ENCODE data around the gene CCN5.

Gene CCN5

DNA sequence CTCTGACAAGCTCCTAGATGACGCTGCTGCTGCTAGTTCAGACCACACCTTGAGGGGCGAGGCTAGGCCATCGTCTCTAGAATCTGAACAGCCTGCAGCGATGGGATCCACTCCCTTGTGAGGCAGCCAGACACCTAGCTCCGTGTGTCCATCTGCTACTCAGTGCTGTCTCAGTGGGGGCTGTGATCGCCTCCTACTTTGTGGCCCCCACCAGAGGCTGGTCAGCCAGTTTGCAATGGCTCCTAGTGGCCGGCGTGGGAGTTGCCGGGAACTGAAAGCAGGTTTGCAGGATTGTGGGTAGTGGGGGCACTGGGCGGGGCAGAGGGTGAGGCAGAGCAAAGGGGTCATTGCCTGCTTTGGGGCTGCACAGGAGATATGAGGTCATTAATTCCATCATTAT, 2.8 kb downstream of the CCN5 start:
- DNase-seq: no peak

DNA sequence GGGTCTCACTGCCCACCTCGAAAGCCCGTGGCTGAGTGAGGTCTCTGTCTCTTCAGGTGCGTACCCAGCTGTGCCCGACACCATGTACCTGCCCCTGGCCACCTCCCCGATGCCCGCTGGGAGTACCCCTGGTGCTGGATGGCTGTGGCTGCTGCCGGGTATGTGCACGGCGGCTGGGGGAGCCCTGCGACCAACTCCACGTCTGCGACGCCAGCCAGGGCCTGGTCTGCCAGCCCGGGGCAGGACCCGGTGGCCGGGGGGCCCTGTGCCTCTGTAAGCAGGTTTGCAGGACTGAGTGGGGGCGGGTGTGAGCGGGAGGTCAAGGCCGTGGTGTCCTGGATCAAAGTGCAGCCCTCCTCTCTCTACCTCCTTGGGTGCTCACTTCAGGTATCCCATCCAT, 4.7 kb downstream of the CCN5 start:
- DNase-seq: no peak

DNA sequence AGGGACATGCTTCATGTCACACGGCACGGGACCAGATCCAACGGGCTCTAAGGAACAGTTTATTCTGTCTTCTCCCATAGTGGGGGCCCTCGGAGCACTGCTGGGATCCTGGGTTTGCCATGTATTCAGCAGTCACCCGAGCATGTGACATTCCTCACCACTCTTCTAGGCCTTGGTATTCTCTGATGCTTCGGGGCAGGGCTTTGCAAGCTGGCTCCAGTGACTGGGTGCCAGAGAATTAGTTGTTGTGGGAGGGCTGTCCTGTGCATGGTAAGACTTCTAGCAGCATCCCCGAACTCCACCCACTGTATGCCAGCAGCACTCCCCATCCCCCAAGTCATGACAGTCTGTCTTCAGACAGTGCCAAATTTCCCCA, 5.4 kb downstream of the CCN5 start:
- DNase-seq: no peak

DNA sequence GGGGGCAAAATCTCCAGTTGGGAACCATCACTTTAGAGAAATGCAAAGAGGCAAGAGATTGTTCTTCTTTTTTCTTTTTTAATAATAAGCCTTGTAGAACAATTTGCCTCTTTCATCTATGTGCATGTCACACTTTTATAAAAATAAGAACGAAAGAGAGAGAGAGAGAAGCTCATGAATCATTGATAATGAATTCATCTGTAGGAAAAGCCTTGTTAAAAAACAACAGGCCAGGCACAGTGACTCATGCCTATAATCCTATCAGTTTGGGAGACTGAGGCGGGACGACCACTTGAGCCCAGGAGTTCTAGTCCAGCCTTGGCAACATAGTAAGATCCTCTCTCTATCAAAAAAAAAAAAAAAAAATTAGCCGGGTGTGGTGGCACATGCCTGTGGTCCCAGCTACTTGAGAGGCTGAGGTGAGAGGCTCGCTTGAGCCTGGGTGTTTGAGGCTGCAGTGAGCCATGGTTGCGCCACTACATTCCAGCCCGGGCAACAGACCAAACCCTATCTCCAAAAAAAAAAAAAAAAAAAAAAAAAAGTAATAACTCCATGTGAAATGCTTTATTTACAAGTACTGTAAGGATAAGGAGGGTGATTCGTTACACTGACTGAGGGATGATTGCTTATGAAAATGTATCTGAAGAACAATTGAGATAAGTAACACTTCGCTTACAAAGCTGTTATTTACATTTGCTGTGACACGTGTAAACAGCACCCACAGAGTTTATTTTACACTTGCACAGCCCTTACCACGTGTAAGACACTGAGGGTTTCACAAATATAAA, 6.0 kb downstream of the CCN5 start:
- no peak for DNase-seq

DNA sequence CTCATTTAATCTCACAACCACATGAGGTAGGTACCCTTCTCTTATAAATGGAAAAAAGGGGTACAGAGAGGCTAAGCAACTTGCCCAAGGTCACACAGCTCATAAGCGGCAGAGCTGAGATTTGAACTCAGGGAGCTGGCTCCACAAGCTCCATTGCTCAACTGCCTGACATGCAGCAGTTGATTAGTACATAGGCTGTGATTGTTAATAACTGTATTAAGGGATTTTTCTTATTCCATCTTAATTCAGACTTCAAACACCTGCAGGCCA, 6.6 kb downstream of the CCN5 start:
- no peak for DNase-seq

DNA sequence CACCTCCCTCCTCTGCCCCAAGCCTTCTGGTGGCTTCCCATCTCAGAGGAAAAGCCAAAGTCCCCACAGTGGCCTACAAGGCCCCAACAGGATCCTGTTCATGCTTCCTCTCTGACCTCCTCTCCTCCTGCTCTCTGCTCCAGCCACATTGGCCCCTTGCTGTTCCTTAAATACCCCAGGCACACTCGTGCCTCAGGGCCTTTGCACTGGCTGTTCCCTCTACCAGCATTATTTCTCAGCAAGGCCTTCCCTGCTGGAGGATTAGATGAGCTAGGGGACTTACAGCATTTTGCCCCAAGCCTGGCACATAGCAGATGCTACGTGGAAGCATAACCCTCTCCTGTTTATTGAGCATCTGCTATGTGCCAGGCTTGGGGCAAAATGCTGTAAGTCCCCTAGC, 7.8 kb downstream of the CCN5 start:
- no peak for DNase-seq

DNA sequence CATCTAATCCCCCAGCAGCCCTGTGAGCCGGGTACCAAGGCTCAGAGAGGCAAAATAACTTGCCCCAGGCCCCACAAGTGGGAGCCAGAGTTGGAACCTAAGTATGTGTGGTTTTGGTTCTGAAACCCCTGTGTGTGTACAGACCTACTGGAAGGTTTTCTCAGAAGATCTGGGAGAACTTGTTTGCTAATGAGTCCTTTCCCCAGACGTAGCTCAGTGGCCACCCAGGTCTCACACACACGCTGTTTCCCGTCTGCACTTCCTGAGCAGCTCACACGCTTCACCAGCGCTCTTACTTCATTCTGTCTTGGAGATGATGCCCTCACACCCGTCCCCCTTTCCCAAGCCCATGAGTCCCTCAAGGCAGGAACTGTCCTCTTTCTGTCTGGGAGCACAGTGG, 8.2 kb downstream of the CCN5 start:
- no peak for DNase-seq

DNA sequence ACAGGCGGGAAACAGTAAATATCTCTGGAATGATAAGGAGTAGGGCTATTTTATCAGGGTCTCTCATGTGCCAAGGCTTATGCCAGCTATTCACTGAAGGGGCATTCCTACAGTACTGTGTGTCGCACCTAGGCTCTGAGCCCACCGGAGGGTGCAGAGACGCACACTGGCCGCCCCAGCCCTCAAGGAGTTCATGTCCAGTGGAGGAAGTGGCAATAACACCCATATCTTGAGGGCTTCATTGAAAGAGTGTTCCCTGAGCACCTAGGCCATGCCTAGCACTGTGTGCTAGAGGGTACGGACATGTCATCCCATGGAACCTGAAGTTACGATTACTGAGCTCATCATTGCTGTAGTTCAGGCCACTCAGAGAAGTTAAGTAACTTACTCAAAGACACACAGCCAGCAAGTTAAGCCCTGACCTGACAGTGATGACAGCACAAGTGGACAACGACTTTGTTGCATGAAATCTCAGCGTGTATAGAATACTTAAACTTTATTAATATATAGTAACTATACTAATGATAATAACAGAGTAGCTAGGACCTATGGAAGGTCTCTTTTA, 8.7 kb downstream of the CCN5 start:
- DNase-seq: no peak

DNA sequence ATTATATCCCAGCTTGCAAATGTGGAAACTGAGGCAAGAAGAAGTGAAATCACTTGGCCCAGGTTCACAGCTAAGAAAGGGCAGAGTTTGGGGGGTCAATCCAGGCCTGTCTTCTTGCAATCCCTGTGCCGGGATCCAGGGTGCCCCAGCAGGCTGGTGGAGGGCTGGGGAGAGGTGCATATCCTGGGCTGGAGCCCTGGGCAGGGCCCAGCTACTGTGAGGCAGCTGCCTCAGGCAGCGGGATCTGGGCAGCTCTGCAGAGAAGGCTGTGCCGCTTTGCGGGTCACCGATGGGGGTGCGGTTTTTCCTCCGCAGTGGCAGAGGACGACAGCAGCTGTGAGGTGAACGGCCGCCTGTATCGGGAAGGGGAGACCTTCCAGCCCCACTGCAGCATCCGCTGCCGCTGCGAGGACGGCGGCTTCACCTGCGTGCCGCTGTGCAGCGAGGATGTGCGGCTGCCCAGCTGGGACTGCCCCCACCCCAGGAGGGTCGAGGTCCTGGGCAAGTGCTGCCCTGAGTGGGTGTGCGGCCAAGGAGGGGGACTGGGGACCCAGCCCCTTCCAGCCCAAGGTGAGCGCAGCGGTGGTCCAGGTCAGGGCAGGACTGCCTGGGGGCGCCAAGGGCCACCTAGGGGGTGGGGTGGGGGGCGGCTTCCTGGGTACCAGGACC, 9.4 kb downstream of the CCN5 start:
- DNase-seq: no peak

DNA sequence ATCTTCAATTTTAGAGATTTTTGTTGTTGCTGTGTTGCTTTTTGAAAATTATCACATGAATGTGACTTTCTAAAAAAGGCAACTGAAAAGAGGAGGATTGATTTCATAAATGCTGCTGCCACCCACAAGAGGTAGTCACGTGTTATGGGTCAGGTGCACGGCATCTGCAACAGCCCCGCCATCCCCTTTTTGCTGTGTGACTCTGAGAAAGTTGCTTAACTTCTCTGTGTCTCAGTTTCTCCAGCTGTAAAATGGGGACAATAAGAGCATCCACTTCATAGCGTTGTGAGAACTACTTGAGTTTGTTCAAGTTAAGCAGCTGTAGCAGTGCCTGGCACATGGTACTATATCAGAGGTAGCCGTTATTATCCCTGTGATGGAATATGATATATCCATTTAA, 10.7 kb downstream of the CCN5 start:
- no peak for DNase-seq

DNA sequence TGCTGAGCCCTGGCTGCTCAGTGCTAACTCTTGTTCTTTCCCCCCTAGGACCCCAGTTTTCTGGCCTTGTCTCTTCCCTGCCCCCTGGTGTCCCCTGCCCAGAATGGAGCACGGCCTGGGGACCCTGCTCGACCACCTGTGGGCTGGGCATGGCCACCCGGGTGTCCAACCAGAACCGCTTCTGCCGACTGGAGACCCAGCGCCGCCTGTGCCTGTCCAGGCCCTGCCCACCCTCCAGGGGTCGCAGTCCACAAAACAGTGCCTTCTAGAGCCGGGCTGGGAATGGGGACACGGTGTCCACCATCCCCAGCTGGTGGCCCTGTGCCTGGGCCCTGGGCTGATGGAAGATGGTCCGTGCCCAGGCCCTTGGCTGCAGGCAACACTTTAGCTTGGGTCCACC, 11.9 kb downstream of the CCN5 start:
- no peak for DNase-seq

DNA sequence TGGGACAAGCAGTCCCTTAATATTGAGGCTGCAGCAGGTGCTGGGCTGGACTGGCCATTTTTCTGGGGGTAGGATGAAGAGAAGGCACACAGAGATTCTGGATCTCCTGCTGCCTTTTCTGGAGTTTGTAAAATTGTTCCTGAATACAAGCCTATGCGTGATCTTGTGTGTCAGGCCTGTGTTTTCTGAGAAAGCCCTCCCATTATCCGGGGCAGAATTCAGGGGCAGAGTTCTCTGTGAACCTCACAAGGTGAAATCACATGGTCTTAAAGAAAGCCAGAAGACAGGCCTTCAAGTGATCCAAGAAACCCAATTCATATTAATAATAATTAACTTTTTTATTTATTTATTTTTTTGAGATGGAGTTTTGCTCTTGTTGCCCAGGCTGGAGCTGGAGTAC, 12.5 kb downstream of the CCN5 start:
- DNase-seq: no peak

DNA sequence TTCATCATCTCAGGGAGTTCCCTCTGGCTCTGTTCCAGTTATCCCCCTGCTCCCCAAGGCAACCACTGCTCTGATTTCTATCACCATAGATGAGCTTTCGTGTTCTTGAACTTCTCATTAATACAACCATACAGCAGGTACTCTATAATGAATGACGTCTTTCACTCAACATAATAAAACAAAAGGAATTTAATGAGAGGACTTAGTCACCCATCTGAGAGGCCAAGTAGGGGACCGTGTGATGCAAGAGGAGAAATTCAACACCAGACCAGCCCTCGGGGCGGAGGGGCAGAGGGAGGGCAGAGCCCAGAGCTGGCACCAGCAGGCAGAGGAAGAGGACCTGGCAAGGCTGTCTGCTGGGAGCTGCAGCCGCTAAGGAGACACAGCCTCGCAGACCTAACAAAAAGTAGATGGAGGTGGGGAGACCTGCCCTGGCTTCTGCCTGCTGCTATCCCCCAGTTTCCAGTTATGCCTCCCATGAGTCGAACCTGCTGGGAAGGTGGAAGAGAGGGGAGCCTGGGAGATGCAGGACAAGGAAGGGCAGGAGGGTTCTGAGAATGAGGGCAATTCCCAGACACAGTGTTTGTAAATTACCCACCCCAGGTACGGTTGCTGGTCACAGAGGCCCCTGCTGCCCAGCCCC, 13.8 kb downstream of the CCN5 start:
- peak; percentile 88 for DNase-seq

DNA sequence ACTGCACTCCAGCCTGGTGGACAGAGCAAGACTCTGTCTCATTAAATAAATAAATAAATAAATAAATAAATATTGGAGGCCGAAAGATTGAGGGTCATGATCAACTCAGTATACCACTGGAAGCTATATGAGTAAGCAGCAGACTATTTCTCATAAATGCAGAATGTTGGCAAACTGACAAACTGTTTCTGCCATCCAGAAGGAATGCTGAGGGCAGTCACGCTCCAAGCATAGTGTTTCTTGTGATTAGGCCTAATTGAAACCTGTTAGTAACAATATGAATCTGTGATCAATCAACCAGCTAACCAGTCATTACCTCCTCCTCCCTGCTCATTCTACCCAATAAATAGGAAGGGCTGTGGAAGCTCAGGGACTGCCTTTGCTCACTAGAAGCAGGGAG, 15.3 kb downstream of the CCN5 start:
- no peak for DNase-seq

DNA sequence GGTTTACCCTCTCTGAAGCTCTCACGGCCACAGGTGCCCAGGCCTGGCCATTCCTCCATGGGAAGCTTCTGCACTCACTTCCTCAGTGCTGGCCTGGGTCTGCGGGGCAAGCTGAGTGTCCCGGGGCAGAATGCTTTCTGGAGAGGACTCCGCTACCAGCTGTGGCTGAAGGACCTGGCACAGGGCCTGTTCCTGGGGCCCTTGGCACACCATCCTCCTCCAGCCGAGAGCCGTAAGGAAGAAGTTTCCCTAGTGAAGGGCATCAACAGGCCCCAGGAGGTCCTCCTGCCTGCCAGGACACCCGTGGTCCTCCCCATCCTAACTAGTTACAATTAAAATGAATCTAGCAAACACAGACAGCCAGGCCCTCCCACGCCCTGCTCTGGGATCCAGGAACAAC, 16.5 kb downstream of the CCN5 start:
- no peak for DNase-seq

DNA sequence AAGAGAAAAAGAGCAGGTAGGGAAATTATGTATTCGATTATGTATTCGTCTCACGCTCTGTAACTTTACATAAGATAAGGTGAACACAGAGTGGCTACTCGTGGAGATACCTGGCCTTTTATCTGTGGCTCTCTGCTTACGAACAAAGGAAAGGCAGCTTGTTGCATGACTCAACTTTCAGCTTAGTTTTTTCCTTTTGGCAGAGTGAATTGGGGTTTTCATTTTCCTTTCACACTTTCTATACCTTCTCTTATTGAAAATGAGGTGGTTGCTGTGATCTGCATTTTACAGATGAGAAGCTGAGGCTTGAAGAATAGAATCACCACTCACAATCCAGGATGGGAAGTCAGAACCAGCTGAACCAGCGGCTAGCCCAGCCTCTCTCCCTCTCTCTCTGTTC, 17.2 kb downstream of the CCN5 start:
- no peak for DNase-seq

DNA sequence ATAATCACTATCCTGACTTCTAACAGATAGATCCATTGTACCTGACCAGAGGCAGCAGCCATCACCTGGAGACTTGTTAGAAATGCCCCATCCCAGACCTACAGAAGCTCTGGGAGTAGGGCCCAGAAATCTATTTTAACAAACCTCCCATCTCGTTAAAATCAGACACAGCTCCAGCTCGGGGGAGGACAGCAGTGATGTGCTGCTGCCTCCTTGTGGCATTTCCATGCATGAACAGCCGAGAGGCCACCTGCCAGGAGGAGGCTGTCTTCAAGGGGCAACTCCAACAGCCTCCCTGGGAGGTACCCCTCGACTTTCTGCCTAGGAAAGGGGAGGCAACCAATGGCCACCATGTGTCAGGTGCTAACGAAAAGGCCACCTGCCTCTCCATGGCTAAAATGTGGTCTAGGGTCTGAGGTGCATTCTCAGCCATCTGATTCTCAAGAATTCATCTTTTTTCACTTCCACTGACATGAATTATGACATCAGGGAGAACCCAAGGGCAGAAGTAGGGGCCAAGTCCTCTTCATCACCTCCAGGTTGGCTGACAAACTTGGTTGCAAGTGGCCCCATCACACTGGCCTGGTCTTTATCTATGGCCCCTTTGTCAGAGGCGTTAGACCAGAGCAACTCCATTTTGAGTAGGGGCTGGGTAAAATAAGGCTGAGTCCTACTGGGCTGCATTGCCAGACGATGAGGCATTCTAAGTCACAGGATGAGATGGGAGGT, 18.3 kb downstream of the CCN5 start:
- DNase-seq: peak; percentile 42

DNA sequence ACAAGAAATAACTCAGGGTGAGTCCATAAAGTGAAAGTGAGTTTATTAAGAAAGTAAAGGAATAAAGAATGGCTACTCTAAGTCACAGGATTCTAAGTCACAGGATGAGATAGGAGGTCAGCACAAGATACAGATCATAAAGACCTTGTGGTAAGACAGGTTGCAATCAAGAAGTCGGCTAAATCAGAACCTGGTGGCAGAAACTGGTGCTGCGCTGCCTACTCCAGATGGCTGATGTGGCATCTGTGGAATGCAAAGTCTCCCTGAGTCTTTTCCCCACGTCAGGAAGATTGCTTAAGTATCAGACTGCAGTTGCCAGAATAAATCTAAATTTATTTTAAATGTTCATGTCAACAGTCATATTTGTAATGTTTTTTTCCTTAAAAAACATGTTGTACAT, 19.8 kb downstream of the CCN5 start:
- DNase-seq: no peak

DNA sequence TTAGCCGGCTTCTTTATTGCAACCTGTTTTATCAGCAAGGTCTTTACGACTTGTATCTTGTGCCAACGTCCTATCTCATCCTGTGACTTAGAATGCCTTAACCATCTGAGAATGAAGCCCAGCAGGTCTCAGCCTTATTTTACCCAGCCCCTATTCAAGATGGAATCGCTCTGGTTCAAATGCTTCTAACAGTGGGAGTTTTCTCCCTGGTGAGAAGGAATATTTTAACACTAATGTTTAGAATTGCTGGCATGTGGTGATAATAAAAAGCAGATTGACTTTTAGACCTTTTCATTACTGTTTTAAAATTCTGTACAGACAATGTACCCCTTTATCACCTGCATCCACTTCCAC, 20.6 kb downstream of the CCN5 start:
- DNase-seq: no peak

DNA sequence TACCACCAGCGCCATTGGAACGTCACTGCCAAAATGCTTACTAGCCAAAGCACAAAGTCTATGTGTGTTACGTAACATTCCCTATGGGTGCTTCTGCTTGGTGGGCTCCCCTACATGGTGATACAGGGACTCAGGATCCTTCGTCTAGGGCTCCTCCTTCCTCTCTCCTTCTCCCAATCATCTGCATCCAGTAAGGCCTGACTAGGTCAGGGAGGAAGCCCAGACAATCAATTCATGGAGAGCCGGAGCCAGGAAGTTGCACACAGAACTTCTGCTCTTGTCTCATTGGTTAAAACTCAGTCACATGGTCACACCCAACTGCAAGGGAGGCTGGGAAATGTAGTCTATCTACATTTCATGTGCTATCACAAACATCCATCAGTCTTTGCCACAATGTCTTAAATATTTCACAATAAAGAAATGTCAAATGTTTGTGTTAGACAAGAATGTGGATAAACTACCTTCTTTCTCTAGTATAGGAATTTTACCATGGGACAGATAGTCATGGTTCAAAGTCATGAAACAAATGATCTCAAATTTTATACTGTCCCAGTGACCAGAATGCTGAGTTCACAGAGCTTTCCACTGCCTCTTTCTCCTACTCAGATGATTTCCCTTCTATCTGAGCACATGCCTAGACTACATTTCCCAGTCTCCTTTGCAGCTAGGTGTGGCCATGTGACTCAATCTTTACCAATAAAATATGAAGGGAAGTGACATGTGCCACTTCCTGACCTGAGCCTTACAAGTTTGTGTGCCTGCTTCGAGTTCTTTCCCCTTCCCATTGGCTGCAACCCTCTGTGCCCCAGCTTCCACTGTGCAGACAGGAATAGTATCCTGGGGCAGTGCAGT, 21.2 kb downstream of the CCN5 start:
- peak; percentile 42 for DNase-seq

DNA sequence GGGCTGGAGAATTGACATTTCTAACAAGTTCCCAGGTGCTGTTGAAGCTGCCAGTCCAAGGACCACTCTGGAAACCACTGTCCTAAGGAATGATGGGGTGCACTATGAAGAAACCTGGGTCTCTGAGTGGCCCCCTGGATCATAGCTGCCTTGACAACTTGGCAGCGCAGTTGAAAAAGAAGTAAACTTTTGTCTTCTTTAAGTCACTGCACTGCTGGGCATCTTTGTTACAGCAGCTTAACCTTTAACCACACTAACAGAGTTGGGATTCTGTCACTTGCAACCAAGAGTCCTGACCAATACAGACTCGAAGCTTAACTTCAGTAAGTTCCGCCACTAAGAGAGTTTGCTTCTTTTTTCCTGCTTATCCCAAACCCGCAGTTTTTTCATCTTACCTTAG, 21.9 kb downstream of the CCN5 start:
- DNase-seq: no peak

DNA sequence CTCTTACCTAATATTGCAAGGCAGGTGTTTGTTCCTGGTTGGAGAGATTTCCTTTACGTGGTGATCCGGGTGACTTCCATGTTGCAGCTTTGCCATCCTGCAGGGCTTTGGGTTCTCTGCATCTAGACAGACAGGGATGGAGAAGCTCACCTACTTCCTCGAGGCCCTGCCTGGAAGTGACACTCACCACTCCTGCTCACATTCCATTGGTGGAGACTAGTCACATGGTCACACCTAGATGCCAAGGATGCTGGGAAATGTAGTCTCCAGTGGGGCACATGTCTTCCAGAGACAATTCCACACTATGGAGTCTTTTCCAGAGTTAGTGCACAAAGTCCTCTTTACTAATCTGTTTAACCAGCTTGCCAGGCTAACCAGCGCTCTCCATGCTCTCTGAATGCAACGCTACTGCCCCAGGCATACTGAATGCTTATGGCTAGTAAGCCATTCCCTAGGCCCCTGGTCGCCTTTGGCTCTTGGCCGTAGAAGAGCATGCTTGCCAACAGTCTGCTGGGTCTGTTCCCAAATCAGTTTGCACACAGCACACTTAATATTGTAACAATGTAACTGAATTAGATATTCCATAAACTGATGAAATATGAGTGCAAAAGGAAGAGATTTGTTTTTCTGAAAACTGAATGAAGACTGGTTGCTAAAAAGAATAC, 23.8 kb downstream of the CCN5 start:
- peak; percentile 48 for DNase-seq
